HL-60/S4 treated with phorbol 12-myristate 13-acetate at 8.2 ng/mL for 4 days and 3 days (cell line): ENCODE measurements around the gene CPNE1.

Experiments
- in situ Hi-C: fragments of 300-500 bp; cut with MboI; formaldehyde crosslinking; loops from 2 replicates; pipeline ENCODE4 v1.15.0; 2022; ENCODE audit warnings: low sequenced_read_pairs

The CPNE1 gene

DNA sequence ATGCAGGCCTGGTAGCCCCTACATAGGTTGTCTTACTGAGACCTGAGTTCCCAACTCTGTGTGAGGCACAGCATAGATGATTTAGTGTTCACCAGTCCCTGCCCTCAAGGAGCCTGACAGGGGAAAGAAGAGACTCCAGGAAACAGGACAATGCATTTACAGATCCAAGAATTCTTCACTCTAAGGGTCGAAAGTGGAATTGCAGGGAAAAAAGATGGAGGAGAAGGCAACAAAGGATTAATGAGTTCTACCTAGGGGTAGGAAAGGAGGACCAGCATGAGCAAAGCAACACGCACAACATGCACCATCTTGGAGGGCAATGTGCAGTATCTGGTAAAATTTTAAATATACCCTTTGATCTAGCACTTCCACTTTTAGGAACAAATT is 43.1 kb downstream of the CPNE1 start:
- in situ Hi-C loops: no loop called here

- in situ Hi-C loops: no loop called here
These were observed 43.7 kb downstream of the CPNE1 start for GRCh38 chr20:35620818-35621559.

GRCh38 chr20:35619196-35620095 is 45.3 kb downstream of the CPNE1 start:
- in situ Hi-C loops: no loop called here

- in situ Hi-C loops: no loop called here
These were observed 46.2 kb downstream of the CPNE1 start for GRCh38 chr20:35618263-35619131.

DNA sequence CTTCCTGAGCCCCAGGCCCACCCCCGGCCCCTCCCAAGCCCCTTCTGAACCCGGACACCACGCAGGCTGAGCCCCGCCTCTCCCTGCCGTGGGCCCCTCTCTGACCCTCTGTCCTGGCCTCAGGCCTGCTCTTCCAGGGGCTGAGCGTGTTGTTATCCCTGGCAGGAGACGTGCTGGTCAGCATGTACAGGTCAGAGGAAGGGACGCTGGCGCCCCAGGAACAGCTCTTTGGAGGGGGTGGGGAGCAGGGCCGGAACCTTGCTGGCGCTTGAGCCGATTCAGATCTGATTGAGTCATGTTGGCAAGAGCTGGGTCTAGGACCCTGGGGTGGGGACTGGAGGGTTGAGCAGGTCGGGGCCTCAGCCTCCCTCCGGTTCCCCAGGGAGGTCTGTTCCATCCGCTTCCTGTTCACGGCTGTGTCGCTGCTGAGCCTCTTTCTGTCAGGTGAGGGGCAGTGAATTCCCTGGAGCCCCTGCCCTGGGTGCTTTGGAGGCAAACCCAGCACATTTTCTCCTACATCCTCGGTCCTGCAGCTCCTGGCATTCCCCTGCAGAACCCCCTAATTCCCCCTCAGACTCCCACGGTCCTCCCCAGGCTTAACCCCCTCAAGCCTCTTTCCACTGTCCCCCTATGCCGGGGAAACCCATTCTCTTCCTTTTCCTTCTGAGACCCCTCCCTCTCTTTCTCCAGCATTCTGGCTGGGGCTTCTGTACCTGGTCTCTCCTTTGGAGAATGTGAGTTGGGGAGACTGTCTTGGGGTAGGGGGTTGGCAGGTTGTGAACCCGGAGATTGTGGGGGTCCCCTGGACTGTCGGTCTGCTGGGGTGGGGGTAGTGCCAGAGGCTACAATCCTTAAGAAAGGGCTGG is 47.1 kb downstream of the CPNE1 start:
- in situ Hi-C loops: no loop called here

DNA sequence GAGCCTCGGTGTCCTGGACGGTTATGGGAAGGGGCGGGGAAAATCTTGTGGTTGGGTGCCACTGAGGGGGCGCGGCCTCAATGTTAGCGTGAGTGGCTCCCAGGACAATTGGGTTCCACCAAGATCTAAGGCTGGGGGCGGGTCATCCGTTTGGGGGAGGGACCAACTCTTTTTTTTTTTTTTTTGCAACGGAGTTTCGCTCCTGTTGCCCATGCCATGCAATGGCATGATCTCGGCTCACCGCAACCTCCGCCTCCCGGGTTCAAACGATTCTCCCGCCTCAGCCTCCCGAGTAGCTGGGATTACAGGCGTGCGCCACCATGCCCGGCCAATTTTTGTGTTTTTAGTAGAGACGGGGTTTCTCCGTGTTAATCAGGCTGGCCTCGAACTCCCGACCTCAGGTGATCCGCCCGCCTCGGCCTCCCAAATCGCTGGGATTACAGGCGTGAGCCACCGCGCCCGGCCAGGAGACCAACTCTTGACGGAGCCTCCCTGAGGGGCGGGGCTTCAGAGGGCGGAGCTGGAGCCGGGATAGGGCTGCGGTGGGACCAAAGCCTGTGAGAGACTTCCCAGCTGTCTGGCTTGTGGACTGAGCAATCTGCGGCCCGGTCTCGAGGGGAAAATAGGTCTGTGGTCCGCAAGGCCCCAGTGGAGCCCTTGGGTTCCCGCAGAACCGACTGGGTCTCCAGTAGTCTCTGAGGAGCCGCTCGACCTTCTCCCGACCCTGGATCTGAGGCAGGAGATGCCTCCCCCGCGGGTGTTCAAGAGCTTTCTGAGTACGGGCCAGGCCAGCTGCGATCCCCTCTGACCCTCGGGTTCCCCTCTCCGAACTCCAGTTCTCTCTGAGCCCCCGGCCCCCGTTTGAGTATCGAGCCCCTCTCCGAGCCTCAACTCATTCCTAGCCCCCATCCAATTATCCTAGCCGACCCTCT is 48.0 kb downstream of the CPNE1 start:
- in situ Hi-C loops: no loop called here

GRCh38 chr20:35615667-35616464 is 48.8 kb downstream of the CPNE1 start, which contains the start of gene SPAG4:
Gene SPAG4 (plus strand): TSS chr20:35615829. CDS start chr20:35616004, 175 bp downstream.
- in situ Hi-C loops: no loop called here

GRCh38 chr20:35611482-35611881 is 53.2 kb downstream of the CPNE1 start:
- in situ Hi-C loops: no loop called here

DNA sequence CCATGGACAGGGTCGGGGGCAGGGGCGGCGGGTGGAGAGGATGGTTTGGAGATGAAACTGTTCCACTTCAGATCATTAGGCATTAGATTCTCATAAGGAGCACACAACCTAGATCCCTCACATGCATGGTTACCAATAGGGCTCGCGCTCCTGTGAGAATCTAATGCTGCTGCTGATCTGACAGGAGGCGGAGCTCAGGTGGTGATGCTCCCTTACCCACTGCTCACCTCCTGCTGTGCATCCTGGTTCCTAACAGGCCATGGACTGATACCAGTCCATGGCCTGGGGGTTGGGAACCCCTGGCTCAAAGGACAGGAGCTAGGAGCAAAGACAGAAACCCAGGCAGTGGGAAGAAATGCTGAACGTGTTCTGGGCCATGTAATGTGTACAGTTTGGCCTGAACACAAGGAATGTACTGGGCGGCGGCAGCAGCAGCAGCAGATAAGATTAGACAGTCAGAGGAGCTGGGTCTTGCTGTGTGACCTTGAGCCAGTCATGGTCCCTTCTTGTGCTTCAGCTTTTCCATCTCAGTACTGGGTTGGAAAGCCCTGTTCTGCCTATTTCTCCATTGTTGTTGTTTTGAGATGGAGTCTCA is 53.8 kb downstream of the CPNE1 start:
- in situ Hi-C loops: no loop called here

DNA sequence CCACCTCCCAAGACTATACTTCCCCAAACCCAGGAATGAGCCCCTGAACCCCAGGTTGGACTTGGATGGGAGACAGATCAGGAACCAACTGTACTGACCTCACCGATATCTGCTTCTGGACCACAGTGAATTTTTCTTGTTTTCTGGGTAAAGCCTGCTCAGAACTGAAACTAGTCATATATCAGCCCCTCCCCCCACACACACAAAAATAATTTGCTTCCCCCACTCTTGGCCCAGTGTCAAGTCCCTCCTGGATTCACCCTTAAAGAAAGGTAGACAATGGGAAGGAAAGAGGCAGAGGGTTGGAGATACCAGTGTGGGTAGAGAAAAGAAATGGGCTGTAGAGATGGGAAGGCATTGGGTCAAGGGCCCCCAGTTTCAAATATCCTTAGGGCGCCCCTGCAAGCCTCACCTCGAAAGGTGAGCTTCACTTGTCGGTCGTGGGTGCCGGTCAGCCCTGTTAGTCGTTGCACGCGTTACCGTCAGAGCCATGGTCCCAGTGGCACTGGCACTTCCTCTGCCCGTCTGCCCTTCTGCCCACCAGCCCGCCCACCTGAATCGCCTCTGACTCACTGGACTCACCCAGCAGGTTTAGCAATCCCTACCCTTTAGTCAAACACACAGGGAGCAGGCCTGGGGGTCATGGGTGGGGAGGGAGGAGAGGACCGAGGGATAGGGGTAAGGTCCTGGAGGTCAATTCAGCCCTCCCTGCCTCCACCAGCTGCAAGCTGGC is 57.5 kb downstream of the CPNE1 start:
- in situ Hi-C loops: no loop called here

DNA sequence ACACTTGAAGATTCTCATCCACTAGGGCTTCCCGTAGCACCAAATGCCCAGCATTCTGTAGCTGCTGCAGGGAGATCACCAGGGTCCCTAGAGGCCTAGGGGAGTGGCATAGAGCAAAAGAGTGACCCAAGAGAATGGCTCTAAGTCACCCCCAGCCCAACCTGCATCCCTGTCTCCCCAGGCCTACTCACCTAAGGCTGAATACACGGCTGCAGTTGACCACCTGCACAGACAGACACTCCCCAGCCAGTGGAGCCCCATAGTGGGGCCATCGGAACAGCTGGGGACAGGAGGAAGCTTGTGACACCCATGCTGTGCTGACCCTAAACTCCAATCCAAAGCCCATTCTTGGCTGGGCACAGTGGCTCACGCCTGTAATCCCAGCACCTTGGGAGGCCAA is 58.6 kb downstream of the CPNE1 start:
- in situ Hi-C loops: no loop called here

GRCh38 chr20:35604449-35604747 is 60.3 kb downstream of the CPNE1 start:
- in situ Hi-C loops: no loop called here

- in situ Hi-C loops: no loop called here
These were observed 60.8 kb downstream of the CPNE1 start for GRCh38 chr20:35603695-35604448.

DNA sequence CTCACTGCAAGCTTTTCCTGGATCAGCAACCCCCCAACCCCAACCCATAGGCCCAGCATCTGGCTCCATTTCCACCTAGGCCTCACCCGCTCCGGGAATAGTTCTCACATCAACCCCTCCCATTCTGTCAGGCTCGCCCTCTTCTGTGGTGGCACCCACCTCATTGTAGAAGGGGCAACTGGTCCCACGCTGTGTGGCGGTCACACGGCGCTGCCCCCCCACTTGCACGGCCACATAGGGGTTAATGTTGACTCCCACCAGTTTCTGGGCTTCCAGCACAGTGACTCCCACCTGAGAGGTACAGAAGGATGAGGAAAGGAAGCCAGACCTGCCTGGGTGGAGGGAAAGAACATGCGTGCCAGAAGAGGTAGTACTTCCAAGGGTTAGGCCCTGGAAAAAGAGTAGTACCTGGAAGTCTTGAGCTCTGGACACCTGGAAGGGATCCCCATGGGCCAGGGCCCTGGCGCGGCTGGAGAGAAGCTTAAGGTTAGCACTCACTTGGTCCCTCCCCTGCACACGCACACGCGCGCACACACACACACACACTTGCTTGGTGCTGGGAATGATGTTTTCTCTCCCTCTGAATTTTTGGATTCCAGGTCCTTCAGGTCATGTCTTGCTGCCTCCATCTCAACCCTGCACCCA is 61.7 kb downstream of the CPNE1 start:
- in situ Hi-C loops: no loop called here

DNA sequence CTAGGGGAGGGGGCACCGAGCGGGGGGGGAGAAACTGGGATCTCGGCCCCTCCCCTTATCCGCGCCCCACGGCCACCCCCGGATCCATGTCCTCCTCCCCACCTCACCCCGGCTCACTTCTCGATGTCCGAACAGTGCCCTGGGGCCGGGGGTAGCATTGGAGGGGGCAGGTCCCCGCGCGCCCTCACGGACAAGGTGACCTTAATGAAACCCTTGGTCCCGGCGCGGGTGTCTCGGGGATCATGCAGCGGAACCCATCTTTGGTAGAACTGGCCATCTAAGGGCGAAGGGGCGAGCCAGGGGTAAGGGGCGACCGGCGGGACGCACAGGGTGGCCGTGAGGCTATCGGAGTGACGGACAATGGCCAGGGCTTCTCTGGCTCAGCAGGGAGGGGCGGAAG is 62.7 kb downstream of the CPNE1 start:
- in situ Hi-C loops: no loop called here
